ENCODE measurements around the gene ATG16L2. TPM values are rescaled to one million over a fixed set of nuclear protein-coding genes. Genes with fewer than 3 reads are reported as not detected.

ATG16L2 gene
- total RNA-seq, 2 experiments from 2014 or later: 58.3 to 61.6 TPM

DNA sequence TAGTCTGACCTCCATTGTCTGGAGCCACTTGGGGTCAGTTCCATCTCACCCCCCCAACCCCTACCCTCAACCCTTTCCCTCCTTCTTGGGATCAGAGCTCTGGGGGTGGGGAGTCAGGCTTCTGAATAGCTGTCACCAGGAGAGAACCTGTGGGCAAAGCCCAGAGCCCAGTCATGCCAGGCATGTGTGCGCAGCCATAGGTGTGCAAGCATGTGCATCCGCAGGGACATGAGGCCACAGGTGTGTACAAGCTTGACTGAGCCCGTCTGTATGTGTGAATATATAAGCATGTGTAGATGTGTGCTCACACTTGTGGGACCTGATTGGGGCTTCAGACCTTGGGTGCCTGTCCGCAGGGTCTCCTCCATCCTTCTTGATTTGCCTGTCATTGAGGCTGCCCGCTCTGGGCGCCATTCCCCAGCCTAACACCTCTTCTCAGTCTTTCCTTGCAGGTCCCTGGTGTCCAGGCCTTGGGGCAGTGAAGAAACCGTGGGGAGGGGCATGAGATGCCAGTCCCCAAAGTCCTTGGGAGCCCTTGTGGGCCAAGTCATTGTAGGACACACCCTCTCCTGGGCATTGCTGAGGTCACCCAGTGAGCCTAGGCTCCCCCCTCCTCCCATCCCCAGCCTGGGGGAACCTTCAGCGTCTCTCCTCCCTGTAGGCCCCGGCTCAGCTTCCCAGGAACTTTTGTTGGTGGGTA lies 9.0 kb downstream of the ATG16L2 start:
- no peak for TF ChIP-seq CTCF (IDR thresholded peaks at IDR 0.05)
- Histone ChIP-seq H3K4me1 (ENCODE audit: insufficient read depth, low read length) (peaks cover 45% of the 10 kb centered on the region), H3K27me3 (ENCODE audit: control insufficient read depth in 1 of 2, insufficient read depth in 2 of 2, low read length in 2 of 2) (no peaks in the 10 kb centered on the region), H3K4me3 (ENCODE audit: low read length) (no peak overlapping the region), H3K27ac (ENCODE audit: low read depth in 1 of 2, low read length in 2 of 2) (peak overlapping the region in 1 of 2 donors; percentile 45), H3K9me3 (ENCODE audit: control insufficient read depth in 1 of 2, insufficient read depth in 1 of 2, low read length in 2 of 2) (no peaks in the 10 kb centered on the region), H3K36me3 (ENCODE audit: insufficient read depth, low read length) (peaks cover 82% of the 10 kb centered on the region)
- no peaks in the 10 kb centered on the region for H3K9me3 Mint-ChIP-seq
- CTCF ChIA-PET: interaction anchor here (1.2 kb wide), 1 partner anchor 102 kb away, joined by 3 read pairs; no protein-coding TSS in a partner anchor
- H3K4me3 Mint-ChIP-seq: peak overlapping the region; percentile 51
- peaks cover 21% of the 10 kb centered on the region for H3K4me1 Mint-ChIP-seq (ENCODE audit: low read depth)
- POLR2A ChIA-PET: interaction anchor here (0.8 to 1.2 kb wide), 2 partner anchors 10 to 101 kb away, joined by 4 read pairs; partner anchors contain the start of gene ATG16L2
- DNase-seq: no peak
- ATAC-seq (ENCODE audit: poor library complexity): no peak
- peaks cover 62% of the 10 kb centered on the region for H3K36me3 Mint-ChIP-seq (ENCODE audit: low read depth)
- intact Hi-C loops (cut with DNase I, micrococcal nuclease): no loop called here
- no peaks in the 10 kb centered on the region for H3K27me3 Mint-ChIP-seq
- H3K27ac Mint-ChIP-seq: peak overlapping the region; percentile 24

- H3K27ac ChIP-seq (ENCODE audit: low read depth in 1 of 2, low read length in 2 of 2): no peak overlapping the region
- no peaks in the 10 kb centered on the region for H3K9me3 ChIP-seq (ENCODE audit: control insufficient read depth in 1 of 2, insufficient read depth in 1 of 2, low read length in 2 of 2)
- Mint-ChIP-seq H3K27me3 (no peaks in the 10 kb centered on the region), H3K27ac (peak overlapping the region; percentile 24), H3K4me1 (ENCODE audit: low read depth) (peaks cover 16% of the 10 kb centered on the region), H3K36me3 (ENCODE audit: low read depth) (peaks cover 61% of the 10 kb centered on the region), H3K9me3 (no peaks in the 10 kb centered on the region), H3K4me3 (no peak overlapping the region)
- DNase-seq (no peak), ATAC-seq (ENCODE audit: poor library complexity) (no peak)
- ChIA-PET CTCF (no interaction called here), POLR2A (no interaction called here)
- H3K4me1 ChIP-seq (ENCODE audit: insufficient read depth, low read length): peaks cover 47% of the 10 kb centered on the region
- intact Hi-C loops (cut with DNase I, micrococcal nuclease): no loop called here
- no peaks in the 10 kb centered on the region for H3K27me3 ChIP-seq (ENCODE audit: control insufficient read depth in 1 of 2, insufficient read depth in 2 of 2, low read length in 2 of 2)
- peaks cover 82% of the 10 kb centered on the region for H3K36me3 ChIP-seq (ENCODE audit: insufficient read depth, low read length)
- no peak overlapping the region for H3K4me3 ChIP-seq (ENCODE audit: low read length)
- TF ChIP-seq CTCF (IDR thresholded peaks at IDR 0.05): no peak
Observed at GRCh38 chr11:72824020-72824419, 9.8 kb downstream of the ATG16L2 start.

DNA sequence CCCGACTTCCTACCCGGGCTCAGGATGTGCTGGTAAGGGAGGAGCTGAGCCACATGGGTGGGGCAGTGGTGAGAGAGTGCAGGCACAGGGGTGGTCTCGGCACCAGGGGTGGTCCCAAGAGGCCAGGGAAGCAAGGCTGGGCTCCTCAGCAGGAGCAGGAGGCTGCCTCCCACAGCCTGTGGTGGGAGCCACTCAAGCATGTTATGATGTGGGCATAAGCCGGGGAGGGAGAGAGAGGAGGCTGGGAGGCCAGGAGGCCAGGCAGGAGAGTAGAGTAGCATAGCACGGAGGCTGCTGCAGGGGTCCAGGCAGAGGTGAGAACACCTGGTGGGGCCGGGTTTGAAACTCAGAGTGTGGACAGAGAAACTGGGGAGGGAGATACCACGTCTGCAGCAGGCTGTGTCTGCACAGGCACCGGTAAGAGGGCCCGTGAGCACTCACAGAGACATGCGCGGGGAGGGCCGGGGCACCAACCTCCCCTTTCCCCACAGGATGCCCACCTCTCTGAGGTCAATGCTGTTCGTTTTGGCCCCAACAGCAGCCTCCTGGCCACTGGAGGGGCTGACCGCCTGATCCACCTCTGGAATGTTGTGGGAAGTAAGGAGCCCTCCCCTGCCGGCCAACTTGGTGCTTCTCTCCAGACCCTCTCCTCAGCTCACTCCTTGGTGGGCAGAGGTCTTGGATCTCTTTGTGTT lies 10.7 kb downstream of the ATG16L2 start:
- intact Hi-C loops (cut with DNase I, micrococcal nuclease): no loop called here
- Mint-ChIP-seq H3K27me3 (no peaks in the 10 kb centered on the region), H3K4me3 (no peak overlapping the region), H3K36me3 (ENCODE audit: low read depth) (peaks cover 60% of the 10 kb centered on the region), H3K4me1 (ENCODE audit: low read depth) (peaks cover 16% of the 10 kb centered on the region), H3K27ac (peak overlapping the region; percentile 65), H3K9me3 (no peaks in the 10 kb centered on the region)
- Histone ChIP-seq H3K4me1 (ENCODE audit: insufficient read depth, low read length) (peaks cover 47% of the 10 kb centered on the region), H3K27ac (ENCODE audit: low read depth in 1 of 2, low read length in 2 of 2) (no peak overlapping the region), H3K36me3 (ENCODE audit: insufficient read depth, low read length) (peaks cover 79% of the 10 kb centered on the region), H3K9me3 (ENCODE audit: control insufficient read depth in 1 of 2, insufficient read depth in 1 of 2, low read length in 2 of 2) (no peaks in the 10 kb centered on the region), H3K4me3 (ENCODE audit: low read length) (no peak overlapping the region), H3K27me3 (ENCODE audit: control insufficient read depth in 1 of 2, insufficient read depth in 2 of 2, low read length in 2 of 2) (no peaks in the 10 kb centered on the region)
- TF ChIP-seq CTCF (IDR thresholded peaks at IDR 0.05): no peak
- CTCF ChIA-PET: no interaction called here
- POLR2A ChIA-PET: no interaction called here
- DNase-seq (no peak), ATAC-seq (ENCODE audit: poor library complexity) (no peak)
